Prostate gland (tissue), 2 donors: Measurements from ENCODE around the gene EIF2D.

Experiments
- POLR2A ChIP-seq: fragments of 450-650 bp; IDR thresholded peaks from one replicate; pipeline ENCODE4 v1.6.1; 2016; ENCODE audit warnings: antibody characterized with exemption, mild to moderate bottlenecking
- POLR2AphosphoS5 ChIP-seq: sonication (generic); formaldehyde crosslinking; IDR thresholded peaks from one replicate; pipeline ENCODE4 v1.6.1; 2017; ENCODE audit warnings: antibody characterized with exemption
- TF ChIP-seq, protein P1 (sequence below), 4 experiments: fragments of 200-600 bp in 2 of 4; fragments of 450-650 bp in 2 of 4; sonication (generic) in 2 of 4; IDR thresholded peaks; 1 replicate in 3 of 4; 2 replicates in 1 of 4; pipeline ENCODE4 v1.5.1; 2016 to 2019; ENCODE audit warnings: antibody characterized with exemption in 4 of 4, mild to moderate bottlenecking in 2 of 4, moderate library complexity in 2 of 4

DNA sequence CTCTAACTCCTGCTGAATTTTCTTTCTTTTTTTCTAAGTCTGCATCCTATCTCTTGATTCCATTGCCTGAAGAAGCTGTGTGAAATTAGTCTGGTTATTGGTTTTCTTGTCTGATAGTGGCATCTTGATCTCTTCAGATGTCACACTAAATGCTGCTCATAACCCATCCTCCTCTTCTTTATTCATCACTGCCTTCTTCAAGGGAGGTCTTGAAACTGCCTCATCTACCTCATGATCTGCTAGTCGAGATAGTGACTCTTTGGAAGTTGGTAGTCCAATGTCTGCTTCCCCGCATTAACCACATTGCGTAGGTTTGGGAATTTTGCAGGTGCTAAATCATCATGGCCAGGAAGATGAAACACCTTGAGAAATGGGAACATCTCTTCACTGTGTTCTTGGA is 38.7 kb upstream of the EIF2D start:
- TF ChIP-seq, protein P1, sequence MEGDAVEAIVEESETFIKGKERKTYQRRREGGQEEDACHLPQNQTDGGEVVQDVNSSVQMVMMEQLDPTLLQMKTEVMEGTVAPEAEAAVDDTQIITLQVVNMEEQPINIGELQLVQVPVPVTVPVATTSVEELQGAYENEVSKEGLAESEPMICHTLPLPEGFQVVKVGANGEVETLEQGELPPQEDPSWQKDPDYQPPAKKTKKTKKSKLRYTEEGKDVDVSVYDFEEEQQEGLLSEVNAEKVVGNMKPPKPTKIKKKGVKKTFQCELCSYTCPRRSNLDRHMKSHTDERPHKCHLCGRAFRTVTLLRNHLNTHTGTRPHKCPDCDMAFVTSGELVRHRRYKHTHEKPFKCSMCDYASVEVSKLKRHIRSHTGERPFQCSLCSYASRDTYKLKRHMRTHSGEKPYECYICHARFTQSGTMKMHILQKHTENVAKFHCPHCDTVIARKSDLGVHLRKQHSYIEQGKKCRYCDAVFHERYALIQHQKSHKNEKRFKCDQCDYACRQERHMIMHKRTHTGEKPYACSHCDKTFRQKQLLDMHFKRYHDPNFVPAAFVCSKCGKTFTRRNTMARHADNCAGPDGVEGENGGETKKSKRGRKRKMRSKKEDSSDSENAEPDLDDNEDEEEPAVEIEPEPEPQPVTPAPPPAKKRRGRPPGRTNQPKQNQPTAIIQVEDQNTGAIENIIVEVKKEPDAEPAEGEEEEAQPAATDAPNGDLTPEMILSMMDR (IDR thresholded peaks at IDR 0.05), result no peak
- TF ChIP-seq POLR2A, result no peak
- TF ChIP-seq POLR2AphosphoS5, result no peak
